KMS-11 (cell line): Measurements from ENCODE around the gene HADH.
A peak's percentile ranks its signal among the peaks of the same experiment; 100 is the strongest.

ENCODE experiments used
- H2AFZ ChIP-seq: fragments of 200-600 bp; sonication (generic); 2 replicates; pipeline ENCODE4 v1.6.1; 2016; ENCODE audit warnings: antibody characterized with exemption, mixed run types, low read depth
- H3K27ac ChIP-seq: fragments of 200-600 bp; sonication (generic); 2 replicates; pipeline ENCODE4 v1.6.1; 2016; ENCODE audit warnings: mild to moderate bottlenecking, mixed run types
- H3K27me3 ChIP-seq: fragments of 200-600 bp; sonication (generic); 2 replicates; pipeline ENCODE4 v1.6.1; 2017; ENCODE audit warnings: mild to moderate bottlenecking, low read depth, mixed run types, moderate library complexity; ENCODE audit not compliant: insufficient read depth
- H3K36me3 ChIP-seq: fragments of 200-600 bp; sonication (generic); 2 replicates; pipeline ENCODE4 v1.6.1; 2017; ENCODE audit warnings: mild to moderate bottlenecking, mixed run types; ENCODE audit not compliant: insufficient read depth
- H3K4me1 ChIP-seq: fragments of 200-600 bp; sonication (generic); 2 replicates; pipeline ENCODE4 v1.6.1; 2016; ENCODE audit warnings: mild to moderate bottlenecking, low read depth, mixed run types; ENCODE audit not compliant: poor library complexity, severe bottlenecking
- H3K4me2 ChIP-seq: fragments of 200-600 bp; sonication (generic); 2 replicates; pipeline ENCODE4 v1.7.0; 2016; ENCODE audit warnings: mild to moderate bottlenecking, mixed run types
- H3K4me3 ChIP-seq: fragments of 200-600 bp; sonication (generic); IDR thresholded peaks from 2 replicates; pipeline ENCODE4 v1.6.1; 2017; ENCODE audit warnings: low read depth, low read length, mixed read lengths; ENCODE audit not compliant: insufficient read depth
- H3K79me2 ChIP-seq: fragments of 200-600 bp; sonication (generic); 2 replicates; pipeline ENCODE4 v1.6.1; 2016; ENCODE audit warnings: low read depth, mixed run types; ENCODE audit not compliant: insufficient read depth
- H3K9ac ChIP-seq: fragments of 200-600 bp; sonication (generic); 2 replicates; pipeline ENCODE4 v1.6.1; 2016; ENCODE audit warnings: mild to moderate bottlenecking, mixed run types
- H4K20me1 ChIP-seq: fragments of 200-600 bp; sonication (generic); 2 replicates; pipeline ENCODE4 v1.6.1; 2016; ENCODE audit warnings: mild to moderate bottlenecking, mixed run types; ENCODE audit not compliant: insufficient read depth
- TF ChIP-seq, protein P1 (sequence below): fragments of 200-600 bp; sonication (generic); conservative IDR thresholded peaks from 2 replicates; pipeline ENCODE4 v1.6.1; 2017; ENCODE audit warnings: low read depth, mild to moderate bottlenecking, antibody characterized with exemption, low read length, moderate library complexity, mixed read lengths

Gene HADH

DNA sequence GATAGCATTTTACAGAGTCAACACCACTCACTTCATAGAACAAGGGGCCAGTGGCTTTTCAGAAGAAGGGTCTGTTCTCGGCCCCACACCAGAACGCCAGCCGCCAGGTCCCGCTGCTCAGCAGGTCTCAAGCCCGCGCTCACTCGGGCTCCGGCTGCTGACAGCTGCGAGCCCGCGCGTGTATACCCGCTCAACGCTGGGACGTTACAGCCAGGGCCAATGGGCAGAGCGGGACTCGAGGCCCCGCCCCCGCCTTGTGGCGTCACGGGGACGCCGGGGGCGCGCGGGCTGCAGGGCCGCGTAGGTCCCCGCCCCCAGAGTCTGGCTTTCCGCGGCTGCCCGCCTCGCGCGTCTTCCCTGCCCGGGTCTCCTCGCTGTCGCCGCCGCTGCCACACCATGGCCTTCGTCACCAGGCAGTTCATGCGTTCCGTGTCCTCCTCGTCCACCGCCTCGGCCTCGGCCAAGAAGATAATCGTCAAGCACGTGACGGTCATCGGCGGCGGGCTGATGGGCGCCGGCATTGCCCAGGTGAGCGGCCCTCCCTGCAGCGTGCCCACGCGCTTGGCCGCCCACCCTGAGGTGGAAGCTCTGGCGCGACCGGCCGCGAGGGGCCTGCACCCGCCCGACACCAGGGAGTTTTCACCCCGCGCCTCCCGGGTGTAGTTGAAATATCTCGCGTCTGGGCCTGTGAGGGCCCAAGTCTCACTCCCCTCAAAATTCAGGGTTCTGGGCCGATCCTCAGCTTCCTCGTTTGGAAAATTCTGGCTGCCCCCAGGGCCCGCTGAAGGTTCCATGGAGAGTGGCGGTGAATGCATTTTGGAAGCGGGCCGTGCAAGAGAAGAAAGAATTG is at the start of gene HADH:
TSS of gene HADH (plus strand) at position 353 of the 850 bp plus-strand sequence. CDS start at position 397, 44 bp downstream.
- Histone ChIP-seq H3K27me3 (no peaks in the 10 kb centered on the region), H2AFZ (peak within 1 kb of the TSS; percentile 79), H3K27ac (peak within 1 kb of the TSS; percentile 78), H3K36me3 (no peaks in the 10 kb centered on the region), H3K4me1 (peaks cover 41% of the 10 kb centered on the region), H3K4me3 (peak within 1 kb of the TSS; percentile 59), H4K20me1 (peaks cover 5% of the 10 kb centered on the region; the same call in 1 of the 2 replicates), H3K79me2 (peaks cover 47% of the 10 kb centered on the region), H3K4me2 (peak within 1 kb of the TSS; percentile 98), H3K9ac (peak within 1 kb of the TSS; percentile 94)
- TF ChIP-seq, protein P1, sequence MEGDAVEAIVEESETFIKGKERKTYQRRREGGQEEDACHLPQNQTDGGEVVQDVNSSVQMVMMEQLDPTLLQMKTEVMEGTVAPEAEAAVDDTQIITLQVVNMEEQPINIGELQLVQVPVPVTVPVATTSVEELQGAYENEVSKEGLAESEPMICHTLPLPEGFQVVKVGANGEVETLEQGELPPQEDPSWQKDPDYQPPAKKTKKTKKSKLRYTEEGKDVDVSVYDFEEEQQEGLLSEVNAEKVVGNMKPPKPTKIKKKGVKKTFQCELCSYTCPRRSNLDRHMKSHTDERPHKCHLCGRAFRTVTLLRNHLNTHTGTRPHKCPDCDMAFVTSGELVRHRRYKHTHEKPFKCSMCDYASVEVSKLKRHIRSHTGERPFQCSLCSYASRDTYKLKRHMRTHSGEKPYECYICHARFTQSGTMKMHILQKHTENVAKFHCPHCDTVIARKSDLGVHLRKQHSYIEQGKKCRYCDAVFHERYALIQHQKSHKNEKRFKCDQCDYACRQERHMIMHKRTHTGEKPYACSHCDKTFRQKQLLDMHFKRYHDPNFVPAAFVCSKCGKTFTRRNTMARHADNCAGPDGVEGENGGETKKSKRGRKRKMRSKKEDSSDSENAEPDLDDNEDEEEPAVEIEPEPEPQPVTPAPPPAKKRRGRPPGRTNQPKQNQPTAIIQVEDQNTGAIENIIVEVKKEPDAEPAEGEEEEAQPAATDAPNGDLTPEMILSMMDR: no peak

DNA sequence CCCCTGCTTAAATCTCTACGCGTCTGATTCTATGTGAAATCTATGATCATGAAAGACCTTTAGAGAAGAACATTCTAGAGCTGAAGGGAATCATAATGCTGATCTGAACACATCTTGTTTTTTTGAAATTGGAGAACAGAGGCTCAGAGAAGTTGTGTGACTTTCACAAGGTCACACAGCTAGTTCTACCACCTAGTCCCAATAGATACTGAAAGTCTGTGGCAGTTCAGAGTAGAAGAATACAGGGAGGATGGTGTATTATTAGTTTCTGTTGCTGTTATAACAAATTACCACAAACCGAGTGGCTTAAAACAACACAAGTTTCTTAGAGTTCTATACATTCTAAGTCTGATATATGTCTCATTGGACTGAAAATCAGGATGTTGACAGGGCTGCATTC is 43.9 kb upstream of the HADH start:
- no peak overlapping the region for H3K27ac ChIP-seq
- TF ChIP-seq, protein P1: no peak
- no peak overlapping the region for H2AFZ ChIP-seq
- no peak overlapping the region for H3K4me2 ChIP-seq
- H3K79me2 ChIP-seq: no peaks in the 10 kb centered on the region
- H3K9ac ChIP-seq: no peak overlapping the region
- H3K36me3 ChIP-seq: no peaks in the 10 kb centered on the region
- H3K27me3 ChIP-seq: no peaks in the 10 kb centered on the region
- no peaks in the 10 kb centered on the region for H3K4me1 ChIP-seq
- no peak overlapping the region for H3K4me3 ChIP-seq
- H4K20me1 ChIP-seq: no peaks in the 10 kb centered on the region

DNA sequence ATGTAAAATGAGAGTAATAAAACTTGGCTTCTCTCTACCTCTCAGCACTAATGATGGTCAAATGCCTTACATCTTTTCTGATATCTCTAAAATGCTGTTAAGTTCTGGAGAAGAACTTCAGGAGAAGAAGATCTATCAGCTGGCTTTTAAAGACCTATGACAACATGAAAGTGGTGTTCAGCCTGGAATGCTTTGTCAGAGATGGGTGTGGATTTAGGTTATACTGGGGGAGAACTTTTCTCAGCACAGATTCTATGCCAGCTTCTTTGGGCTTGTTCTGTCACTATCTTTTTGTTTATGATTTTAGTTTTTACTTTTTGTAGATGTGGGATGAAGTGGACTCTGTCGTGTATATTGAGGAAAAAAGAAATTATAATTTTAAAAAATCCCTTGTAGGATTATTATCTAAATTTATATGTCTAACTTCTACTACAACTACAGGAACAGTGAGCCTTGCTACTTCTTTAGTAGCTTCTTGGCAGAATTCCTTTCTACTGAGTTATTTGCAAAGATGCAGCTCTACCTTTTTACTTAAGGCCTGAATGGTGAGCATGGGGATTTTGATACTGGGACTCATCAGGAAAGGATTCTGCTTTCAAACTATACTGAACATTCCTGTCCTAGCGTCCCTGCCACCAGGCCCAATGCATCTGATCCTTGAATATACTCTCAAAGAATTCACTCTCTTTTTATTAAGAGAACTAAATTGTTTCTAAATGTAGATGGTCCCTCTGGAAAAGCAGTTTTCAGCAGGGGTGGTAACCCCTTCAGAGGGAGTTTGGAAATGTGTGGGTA is 38.7 kb upstream of the HADH start:
- Histone ChIP-seq H4K20me1 (no peaks in the 10 kb centered on the region), H3K9ac (no peak overlapping the region), H2AFZ (no peak overlapping the region)

DNA sequence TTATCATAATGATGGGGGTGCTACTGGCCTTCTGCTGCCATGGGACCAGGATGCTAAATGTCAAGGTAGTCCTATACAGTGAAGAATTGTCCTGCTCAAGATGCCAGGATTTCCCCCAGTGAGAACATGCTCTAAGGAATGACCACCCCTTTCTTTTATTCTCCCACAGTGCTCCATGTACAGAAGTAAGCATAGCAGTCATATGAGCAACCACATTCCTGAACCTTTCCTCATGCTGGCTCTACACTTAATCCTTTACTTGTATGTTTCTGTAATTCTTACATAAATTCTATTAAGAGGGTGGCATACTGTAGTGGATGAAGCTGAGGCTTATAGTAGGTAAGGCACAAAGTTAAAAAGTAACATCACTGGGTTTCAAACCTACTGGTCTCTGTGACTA is 38.1 kb upstream of the HADH start:
- H3K9ac ChIP-seq: no peak overlapping the region
- H3K4me3 ChIP-seq: no peak overlapping the region
- no peak overlapping the region for H3K4me2 ChIP-seq
- TF ChIP-seq, protein P1: no peak
- H3K36me3 ChIP-seq: no peaks in the 10 kb centered on the region
- no peaks in the 10 kb centered on the region for H3K79me2 ChIP-seq
- H3K27ac ChIP-seq: no peak overlapping the region
- H3K27me3 ChIP-seq: no peaks in the 10 kb centered on the region
- H3K4me1 ChIP-seq: no peaks in the 10 kb centered on the region
- no peak overlapping the region for H2AFZ ChIP-seq
- no peaks in the 10 kb centered on the region for H4K20me1 ChIP-seq

More for the DNA sequence above, 38.7 kb upstream of the HADH start:
- no peak overlapping the region for H3K4me3 ChIP-seq
- H3K27me3 ChIP-seq: no peaks in the 10 kb centered on the region
- no peak overlapping the region for H3K4me2 ChIP-seq
- H3K27ac ChIP-seq: no peak overlapping the region
- TF ChIP-seq, protein P1: no peak
- H3K79me2 ChIP-seq: no peaks in the 10 kb centered on the region
- no peaks in the 10 kb centered on the region for H3K4me1 ChIP-seq
- no peaks in the 10 kb centered on the region for H3K36me3 ChIP-seq
